HFF-Myc (cell line): ENCODE measurements around the gene SLU7.

Experiments
- DNase-seq: peaks from one replicate; pipeline ENCODE4 v3.0.0-alpha.2; 2011; ENCODE audit warnings: low read depth; ENCODE audit errors: extremely low read depth
- H3K4me3 ChIP-seq: replicated peaks from 2 replicates; pipeline ENCODE4 v1.5.1; 2011; ENCODE audit warnings: low read depth, mild to moderate bottlenecking, control low read depth, low read length
- TF ChIP-seq, protein P1 (sequence below): IDR thresholded peaks from 2 replicates; pipeline ENCODE4 v1.5.1; 2012; ENCODE audit warnings: mild to moderate bottlenecking, low read depth, low read length, control low read depth; ENCODE audit errors: missing control alignments

Gene SLU7

DNA sequence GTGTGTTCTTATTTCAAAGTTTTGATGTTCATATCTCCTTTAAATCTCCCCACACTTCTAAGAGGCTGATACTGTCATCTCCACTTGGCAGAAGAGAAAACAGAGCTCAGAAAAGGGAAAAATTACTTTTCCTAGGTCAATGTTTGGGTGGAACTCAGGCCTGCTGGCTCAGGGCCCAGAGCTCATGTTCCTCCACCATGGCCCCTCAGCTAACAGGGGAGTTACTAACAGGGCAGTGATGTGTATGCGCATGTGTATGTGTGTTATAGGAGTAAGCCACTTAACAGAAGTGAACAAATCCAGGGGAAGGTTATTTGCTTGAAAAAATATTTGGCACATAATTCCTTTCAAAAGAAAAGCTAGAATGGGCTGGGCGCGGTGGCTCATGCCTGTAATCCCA, 51.0 kb downstream of the SLU7 start:
- DNase-seq = no peak
- H3K4me3 ChIP-seq = no peak overlapping the region
- TF ChIP-seq, protein P1, sequence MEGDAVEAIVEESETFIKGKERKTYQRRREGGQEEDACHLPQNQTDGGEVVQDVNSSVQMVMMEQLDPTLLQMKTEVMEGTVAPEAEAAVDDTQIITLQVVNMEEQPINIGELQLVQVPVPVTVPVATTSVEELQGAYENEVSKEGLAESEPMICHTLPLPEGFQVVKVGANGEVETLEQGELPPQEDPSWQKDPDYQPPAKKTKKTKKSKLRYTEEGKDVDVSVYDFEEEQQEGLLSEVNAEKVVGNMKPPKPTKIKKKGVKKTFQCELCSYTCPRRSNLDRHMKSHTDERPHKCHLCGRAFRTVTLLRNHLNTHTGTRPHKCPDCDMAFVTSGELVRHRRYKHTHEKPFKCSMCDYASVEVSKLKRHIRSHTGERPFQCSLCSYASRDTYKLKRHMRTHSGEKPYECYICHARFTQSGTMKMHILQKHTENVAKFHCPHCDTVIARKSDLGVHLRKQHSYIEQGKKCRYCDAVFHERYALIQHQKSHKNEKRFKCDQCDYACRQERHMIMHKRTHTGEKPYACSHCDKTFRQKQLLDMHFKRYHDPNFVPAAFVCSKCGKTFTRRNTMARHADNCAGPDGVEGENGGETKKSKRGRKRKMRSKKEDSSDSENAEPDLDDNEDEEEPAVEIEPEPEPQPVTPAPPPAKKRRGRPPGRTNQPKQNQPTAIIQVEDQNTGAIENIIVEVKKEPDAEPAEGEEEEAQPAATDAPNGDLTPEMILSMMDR = no peak

DNA sequence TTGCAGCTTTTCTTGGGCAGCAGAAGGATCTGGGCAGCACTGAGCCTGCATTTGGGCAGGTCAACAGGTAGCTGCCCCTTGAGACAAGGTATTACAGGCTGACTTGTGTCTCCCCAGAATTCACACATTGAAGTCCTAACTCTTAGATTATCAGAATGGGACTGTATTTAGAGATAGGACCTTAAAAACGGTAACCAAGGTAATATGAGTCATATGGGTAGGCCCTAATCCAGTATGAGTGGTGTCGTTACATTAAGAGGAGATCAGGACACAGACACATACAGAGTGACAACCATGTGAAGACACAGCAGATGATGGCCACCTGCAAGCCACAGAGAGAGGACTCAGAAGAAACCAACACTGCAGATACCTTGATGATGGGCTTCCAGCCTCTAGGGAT, 51.6 kb downstream of the SLU7 start:
- no peak for DNase-seq
- no peak overlapping the region for H3K4me3 ChIP-seq
- TF ChIP-seq, protein P1 = no peak

DNA sequence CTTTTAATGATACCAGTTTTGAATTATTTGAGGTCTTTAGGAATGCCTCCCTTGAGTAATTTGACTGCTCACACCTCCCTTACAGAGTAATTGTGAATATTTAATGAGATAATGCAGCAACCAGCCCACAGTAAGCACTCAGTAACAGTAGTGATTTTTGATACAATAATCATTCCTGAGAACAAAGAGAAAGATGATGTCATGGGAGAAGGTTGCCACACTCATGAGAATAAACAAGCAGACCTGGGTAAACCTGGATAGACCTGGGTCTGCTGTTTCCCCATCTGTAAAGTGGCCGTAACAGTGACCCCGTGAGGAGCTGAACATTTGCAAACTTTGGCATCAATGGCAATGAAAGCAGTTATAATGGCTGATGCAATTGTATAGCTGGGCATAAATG, 52.7 kb downstream of the SLU7 start:
- H3K4me3 ChIP-seq = no peak overlapping the region
- DNase-seq = no peak
- TF ChIP-seq, protein P1 = no peak

DNA sequence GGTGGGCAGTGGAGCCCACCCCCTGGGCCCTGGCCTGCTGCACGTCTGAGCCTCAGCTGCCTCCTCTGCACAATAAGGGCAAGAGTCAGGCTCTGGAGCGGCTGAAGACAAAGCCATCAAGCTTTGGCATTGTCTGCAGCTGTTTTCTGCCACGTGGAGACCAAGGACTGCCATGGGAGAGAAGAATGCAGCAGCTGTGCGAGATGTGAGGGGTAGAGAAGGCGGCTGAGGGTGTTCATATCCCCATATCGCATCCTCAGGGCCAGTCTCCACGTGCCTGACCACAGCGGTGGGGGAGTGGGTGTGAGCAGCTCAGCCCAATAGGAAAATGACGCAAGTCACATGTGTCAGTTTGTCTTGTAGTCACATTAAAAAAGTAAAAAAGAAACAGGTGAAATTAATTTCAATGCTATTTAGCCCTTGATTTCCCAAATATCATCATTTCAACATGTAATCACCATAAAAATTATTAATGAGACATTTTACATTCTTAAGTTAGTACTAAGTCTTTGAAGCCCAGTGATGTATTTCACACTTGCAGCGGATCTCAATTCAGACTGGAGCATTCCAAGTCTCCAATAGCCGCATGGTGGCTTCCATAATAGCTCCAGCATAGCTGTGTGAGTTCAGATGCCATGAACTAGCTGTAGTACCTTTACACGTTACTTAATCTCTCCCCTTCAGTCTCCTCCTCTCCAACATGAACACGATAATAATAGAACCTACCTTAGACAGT, 55.1 kb downstream of the SLU7 start:
- TF ChIP-seq, protein P1 = no peak
- no peak for DNase-seq
- H3K4me3 ChIP-seq = no peak overlapping the region

DNA sequence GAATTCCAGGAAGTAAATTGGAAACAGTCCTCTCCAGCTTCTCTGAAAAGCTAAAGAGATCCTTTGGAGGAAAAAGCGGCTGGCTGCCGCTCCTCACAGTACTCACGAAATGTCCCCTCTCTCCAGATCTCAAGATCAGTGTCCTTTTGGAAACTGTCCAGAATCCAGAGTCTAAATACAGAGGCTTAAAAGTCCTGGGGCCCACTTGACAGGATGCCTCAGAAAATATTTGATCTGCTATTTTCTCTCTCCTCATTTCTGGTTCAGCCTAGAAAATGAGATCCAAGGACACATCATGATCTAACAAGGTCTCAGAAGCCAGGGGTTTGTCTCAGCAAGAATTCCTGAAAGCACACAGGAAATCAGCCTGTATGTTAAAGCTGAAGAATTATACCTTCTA, 55.7 kb downstream of the SLU7 start:
- no peak for DNase-seq
- TF ChIP-seq, protein P1 = no peak
- H3K4me3 ChIP-seq = no peak overlapping the region

DNA sequence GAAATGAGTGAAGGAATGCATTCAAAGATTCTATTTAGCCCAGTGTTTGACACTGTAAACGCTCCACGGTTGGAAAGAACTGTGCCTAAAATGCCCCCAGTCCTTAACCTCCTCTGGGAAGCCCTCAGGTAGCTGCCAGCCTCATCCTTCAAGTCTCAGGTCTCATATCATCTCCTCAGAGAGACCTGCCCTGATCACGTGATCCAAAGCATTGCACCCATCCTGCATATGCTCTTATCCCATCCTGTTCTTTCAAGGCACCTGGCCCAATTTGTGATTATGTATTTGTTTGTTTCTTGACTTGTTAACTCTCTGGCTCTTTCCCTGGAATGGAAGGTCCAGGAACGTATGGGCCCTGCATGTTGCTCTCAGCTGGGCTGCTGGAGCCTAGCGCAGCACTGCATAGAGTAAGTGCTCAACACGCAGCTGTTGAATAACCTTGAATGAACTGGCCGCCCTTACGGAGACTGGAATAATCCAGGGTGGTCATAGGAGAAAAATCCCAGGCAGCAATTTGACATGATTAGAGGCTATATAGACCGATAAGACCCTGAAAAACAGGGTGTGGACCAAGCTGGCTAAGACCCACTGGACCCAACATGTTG, 57.2 kb downstream of the SLU7 start:
- H3K4me3 ChIP-seq = no peak overlapping the region
- TF ChIP-seq, protein P1 = no peak
- no peak for DNase-seq
